Ascending aorta (tissue), 2 donors: ENCODE results near the gene PCDHGA4. TPM values are rescaled to one million over a fixed set of nuclear protein-coding genes. Genes with fewer than 3 reads are reported as not detected.
"Not testable (repeated sequence)": the region's sequence is repeated elsewhere in the genome, so short reads cannot be mapped to it uniquely, and the experiment has no call there.

Experiments
- DNase-seq, 2 donors: peaks; one replicate each; pipeline ENCODE4 v3.0.0-alpha.2; 2019; ENCODE audit warnings: low spot score in 2 of 2
- H3K27ac ChIP-seq, 2 donors: fragments of 200-600 bp; sonication (generic); one replicate each; pipeline ENCODE4 v1.5.1; 2016 to 2017; ENCODE audit warnings: mild to moderate bottlenecking in 1 of 2
- H3K27me3 ChIP-seq: fragments of 200-600 bp; sonication (generic); one replicate; pipeline ENCODE4 v1.5.1; 2017
- H3K36me3 ChIP-seq, 2 donors: fragments of 200-600 bp; sonication (generic); one replicate each; pipeline ENCODE4 v1.5.1; 2016
- H3K4me1 ChIP-seq, 2 donors: fragments of 200-600 bp; sonication (generic); one replicate each; pipeline ENCODE4 v1.5.1; 2016 to 2017; ENCODE audit warnings: mild to moderate bottlenecking in 1 of 2
- H3K4me3 ChIP-seq, 2 donors: fragments of 200-600 bp; sonication (generic); one replicate each; pipeline ENCODE4 v1.5.1; 2016 to 2017; ENCODE audit warnings: mild to moderate bottlenecking in 1 of 2
- H3K9me3 ChIP-seq, 2 donors: fragments of 200-600 bp; sonication (generic); one replicate each; pipeline ENCODE4 v1.5.1; 2016
- CTCF ChIP-seq, 3 experiments: fragments of 200-600 bp in 2 of 3; fragments of 450-650 bp in 1 of 3; sonication (generic) in 2 of 3; IDR thresholded peaks; one replicate each; pipeline ENCODE4 v1.5.1; 2016 to 2019; ENCODE audit warnings: antibody characterized with exemption in 3 of 3, mild to moderate bottlenecking in 1 of 3, moderate library complexity in 1 of 3
- intact Hi-C: fragments of 100-400 bp; cut with DNase I; formaldehyde crosslinking; loops from one replicate; pipeline ENCODE4 v1.15.1; 2023
- total RNA-seq: library from RNA; depleted of rRNA; stranded (reverse); fragments of >200 nt; gene quantifications from one replicate; pipeline ENCODE4 v1.1.0, GENCODE V29; 2016

The PCDHGA4 gene
- total RNA-seq, 1 donor from 2014 or later, result 4.3 TPM

- Histone ChIP-seq H3K9me3 (peaks cover 59 to 83% of the 10 kb centered on the region in 2 donors), H3K4me1 (no peaks in the 10 kb centered on the region), H3K27ac (no peak within 1 kb of the TSS), H3K36me3 (no peaks in the 10 kb centered on the region), H3K27me3 (no peaks in the 10 kb centered on the region), H3K4me3 (no peak within 1 kb of the TSS)
- TF ChIP-seq CTCF (IDR thresholded peaks at IDR 0.05), result peak in 1 of 3 experiments; percentile 14
- intact Hi-C loops, result no loop called here
- no peak for DNase-seq
Observed at GRCh38 chr5:141330299-141331080, 24.3 kb upstream of the PCDHGA4 start, which contains the start of gene PCDHGA1. Gene PCDHGA1, plus strand, starts transcription at chr5:141330514.

GRCh38 chr5:141332571-141332970 is 22.2 kb upstream of the PCDHGA4 start:
- H3K4me3 ChIP-seq, intact Hi-C loops, H3K4me1 ChIP-seq, H3K27me3 ChIP-seq, H3K27ac ChIP-seq, DNase-seq, H3K36me3 ChIP-seq: not testable (repeated sequence)
- H3K9me3 ChIP-seq, result peaks cover 65 to 96% of the 10 kb centered on the region in 2 donors

GRCh38 chr5:141338538-141339306 is 16.1 kb upstream of the PCDHGA4 start, which contains the start of gene PCDHGA2:
Gene PCDHGA2, plus strand, starts transcription at chr5:141338760.
- Histone ChIP-seq H3K4me1 (no peaks in the 10 kb centered on the region), H3K36me3 (no peaks in the 10 kb centered on the region), H3K4me3 (peak within 1 kb of the TSS; percentile 37 to 49), H3K27me3 (no peaks in the 10 kb centered on the region), H3K27ac (no peak within 1 kb of the TSS), H3K9me3 (peaks cover 72 to 97% of the 10 kb centered on the region in 2 donors)
- intact Hi-C loops, result loop anchor here (5.0 kb wide), 1 partner anchor 224 kb away; no protein-coding TSS in a partner anchor
- TF ChIP-seq CTCF (IDR thresholded peaks at IDR 0.05), result peak; percentile 40 to 46 (median 41)
- no peak for DNase-seq

- intact Hi-C loops, DNase-seq, H3K27me3 ChIP-seq, H3K36me3 ChIP-seq, H3K4me1 ChIP-seq, H3K27ac ChIP-seq, H3K4me3 ChIP-seq: not testable (repeated sequence)
- H3K9me3 ChIP-seq, result peaks cover 75 to 98% of the 10 kb centered on the region in 2 donors
Observed at GRCh38 chr5:141340781-141341354, 14.0 kb upstream of the PCDHGA4 start.

GRCh38 chr5:141342773-141343172 is 12.0 kb upstream of the PCDHGA4 start:
- no peaks in the 10 kb centered on the region for H3K36me3 ChIP-seq
- H3K27me3 ChIP-seq, result no peaks in the 10 kb centered on the region
- H3K4me3 ChIP-seq, result no peak overlapping the region
- no peaks in the 10 kb centered on the region for H3K4me1 ChIP-seq
- H3K9me3 ChIP-seq, result peaks cover 81 to 99% of the 10 kb centered on the region in 2 donors
- TF ChIP-seq CTCF (IDR thresholded peaks at IDR 0.05), result no peak
- no peak overlapping the region for H3K27ac ChIP-seq
- intact Hi-C loops, result no loop called here
- no peak for DNase-seq

- H3K9me3 ChIP-seq, result peaks cover 76 to 99% of the 10 kb centered on the region in 2 donors
- no peaks in the 10 kb centered on the region for H3K4me1 ChIP-seq
- TF ChIP-seq CTCF (IDR thresholded peaks at IDR 0.05), result peak in 1 of 3 experiments; percentile 16
- DNase-seq, result no peak
- H3K4me3 ChIP-seq, result peak within 1 kb of the TSS in 1 of 2 donors; percentile 35
- intact Hi-C loops, result no loop called here
- no peaks in the 10 kb centered on the region for H3K27me3 ChIP-seq
- no peak within 1 kb of the TSS for H3K27ac ChIP-seq
- no peaks in the 10 kb centered on the region for H3K36me3 ChIP-seq
Observed at GRCh38 chr5:141343242-141343952, 11.4 kb upstream of the PCDHGA4 start, which contains the start of gene PCDHGA3. Gene PCDHGA3, plus strand, starts transcription at chr5:141343829. Its CDS starts 205 bp downstream, at chr5:141344034.
